Measurements from ENCODE around the gene NXT2. TPM values are rescaled to one million over a fixed set of nuclear protein-coding genes. Genes with fewer than 3 reads are reported as not detected.
"Not testable (repeated sequence)": the region's sequence is repeated elsewhere in the genome, so short reads cannot be mapped to it uniquely, and the experiment has no call there.

NXT2 gene
- total and polyA plus RNA-seq, 2 donors: 12.9 to 14.9 TPM

GRCh38 chrX:109533005-109533404, 3.6 kb upstream of the NXT2 start:
- WGBS: 5% methylated on average over 1 of the region's 1 CpG
- no peaks in the 10 kb centered on the region for H3K27me3 ChIP-seq (ENCODE audit: control insufficient read depth in 2 of 2, insufficient read depth in 1 of 2, low read length in 1 of 2)
- H3K9me3 ChIP-seq (ENCODE audit: control insufficient read depth in 2 of 2, insufficient read depth in 1 of 2, low read length in 1 of 2): no peaks in the 10 kb centered on the region
- no peak for DNase-seq (ENCODE audit: low read depth in 6 of 9, low spot score in 9 of 9)
- H3K4me1 ChIP-seq (ENCODE audit: control insufficient read depth in 2 of 2, insufficient read depth in 2 of 2, low read length in 2 of 2): no peaks in the 10 kb centered on the region
- no peak overlapping the region for H3K4me3 ChIP-seq (ENCODE audit: low read length in 2 of 2)
- H3K27ac ChIP-seq (ENCODE audit: low read depth in 1 of 2, low read length in 1 of 2): no peak overlapping the region
- no peaks in the 10 kb centered on the region for H3K36me3 ChIP-seq (ENCODE audit: control insufficient read depth in 2 of 2, insufficient read depth in 2 of 2, low read length in 1 of 2)

- DNase-seq (ENCODE audit: low read depth in 6 of 9, low spot score in 9 of 9): no peak
- WGBS: 86% methylated on average over 2 of the region's 2 CpGs
Observed at GRCh38 chrX:109533631-109534030, 3.0 kb upstream of the NXT2 start.

GRCh38 chrX:109534933-109535332, 1.7 kb upstream of the NXT2 start:
- Histone ChIP-seq H3K36me3 (ENCODE audit: control insufficient read depth in 2 of 2, insufficient read depth in 2 of 2, low read length in 1 of 2) (no peaks in the 10 kb centered on the region), H3K27ac (ENCODE audit: low read depth in 1 of 2, low read length in 1 of 2) (no peak overlapping the region), H3K27me3 (ENCODE audit: control insufficient read depth in 2 of 2, insufficient read depth in 1 of 2, low read length in 1 of 2) (no peaks in the 10 kb centered on the region), H3K4me1 (ENCODE audit: control insufficient read depth in 2 of 2, insufficient read depth in 2 of 2, low read length in 2 of 2) (no peaks in the 10 kb centered on the region), H3K4me3 (ENCODE audit: low read length in 2 of 2) (no peak overlapping the region), H3K9me3 (ENCODE audit: control insufficient read depth in 2 of 2, insufficient read depth in 1 of 2, low read length in 1 of 2) (no peaks in the 10 kb centered on the region)
- no peak for DNase-seq (ENCODE audit: low read depth in 6 of 9, low spot score in 9 of 9)
- 97% methylated on average over 10 of the region's 10 CpGs for WGBS

More at GRCh38 chrX:109533631-109534030, 3.0 kb upstream of the NXT2 start:
- H3K4me1 ChIP-seq (ENCODE audit: control insufficient read depth in 2 of 2, insufficient read depth in 2 of 2, low read length in 2 of 2): no peaks in the 10 kb centered on the region
- H3K27ac ChIP-seq (ENCODE audit: low read depth in 1 of 2, low read length in 1 of 2): no peak overlapping the region
- H3K4me3 ChIP-seq (ENCODE audit: low read length in 2 of 2): no peak overlapping the region
- H3K36me3 ChIP-seq (ENCODE audit: control insufficient read depth in 2 of 2, insufficient read depth in 2 of 2, low read length in 1 of 2): no peaks in the 10 kb centered on the region
- H3K27me3 ChIP-seq (ENCODE audit: control insufficient read depth in 2 of 2, insufficient read depth in 1 of 2, low read length in 1 of 2): no peaks in the 10 kb centered on the region
- no peaks in the 10 kb centered on the region for H3K9me3 ChIP-seq (ENCODE audit: control insufficient read depth in 2 of 2, insufficient read depth in 1 of 2, low read length in 1 of 2)

GRCh38 chrX:109535578-109535977, 1.1 kb upstream of the NXT2 start:
- Histone ChIP-seq H3K27ac (ENCODE audit: low read depth in 1 of 2, low read length in 1 of 2) (no peak overlapping the region), H3K27me3 (ENCODE audit: control insufficient read depth in 2 of 2, insufficient read depth in 1 of 2, low read length in 1 of 2) (no peaks in the 10 kb centered on the region), H3K4me3 (ENCODE audit: low read length in 2 of 2) (no peak overlapping the region), H3K9me3 (ENCODE audit: control insufficient read depth in 2 of 2, insufficient read depth in 1 of 2, low read length in 1 of 2) (no peaks in the 10 kb centered on the region), H3K36me3 (ENCODE audit: control insufficient read depth in 2 of 2, insufficient read depth in 2 of 2, low read length in 1 of 2) (no peaks in the 10 kb centered on the region), H3K4me1 (ENCODE audit: control insufficient read depth in 2 of 2, insufficient read depth in 2 of 2, low read length in 2 of 2) (no peaks in the 10 kb centered on the region)
- 95% methylated on average over 8 of the region's 8 CpGs for WGBS
- DNase-seq (ENCODE audit: low read depth in 6 of 9, low spot score in 9 of 9): no peak

- under 1% methylated on average over 10 of the region's 10 CpGs for WGBS
- H3K27me3 ChIP-seq (ENCODE audit: control insufficient read depth in 2 of 2, insufficient read depth in 1 of 2, low read length in 1 of 2): no peaks in the 10 kb centered on the region
- no peaks in the 10 kb centered on the region for H3K36me3 ChIP-seq (ENCODE audit: control insufficient read depth in 2 of 2, insufficient read depth in 2 of 2, low read length in 1 of 2)
- H3K4me1 ChIP-seq (ENCODE audit: control insufficient read depth in 2 of 2, insufficient read depth in 2 of 2, low read length in 2 of 2): no peaks in the 10 kb centered on the region
- DNase-seq (ENCODE audit: low read depth in 6 of 9, low spot score in 9 of 9): no peak
- H3K9me3 ChIP-seq (ENCODE audit: control insufficient read depth in 2 of 2, insufficient read depth in 1 of 2, low read length in 1 of 2): no peaks in the 10 kb centered on the region
- peak overlapping the region; percentile 66 to 68 for H3K4me3 ChIP-seq (ENCODE audit: low read length in 2 of 2)
- H3K27ac ChIP-seq (ENCODE audit: low read depth in 1 of 2, low read length in 1 of 2): peak overlapping the region; percentile 52 to 86
Observed at GRCh38 chrX:109537324-109537665, 651 bp downstream of the NXT2 start.

- not testable (repeated sequence) for H3K4me3 ChIP-seq (ENCODE audit: low read length in 2 of 2); DNase-seq (ENCODE audit: low read depth in 6 of 9, low spot score in 9 of 9); H3K27me3 ChIP-seq (ENCODE audit: control insufficient read depth in 2 of 2, insufficient read depth in 1 of 2, low read length in 1 of 2); H3K4me1 ChIP-seq (ENCODE audit: control insufficient read depth in 2 of 2, insufficient read depth in 2 of 2, low read length in 2 of 2); H3K9me3 ChIP-seq (ENCODE audit: control insufficient read depth in 2 of 2, insufficient read depth in 1 of 2, low read length in 1 of 2); H3K27ac ChIP-seq (ENCODE audit: low read depth in 1 of 2, low read length in 1 of 2); H3K36me3 ChIP-seq (ENCODE audit: control insufficient read depth in 2 of 2, insufficient read depth in 2 of 2, low read length in 1 of 2)
Observed at GRCh38 chrX:109539007-109539406, 2.4 kb downstream of the NXT2 start.

GRCh38 chrX:109553862-109554261, 17.2 kb downstream of the NXT2 start:
- 52% methylated on average over 1 of the region's 1 CpG for WGBS
- H3K36me3 ChIP-seq (ENCODE audit: control insufficient read depth in 2 of 2, insufficient read depth in 2 of 2, low read length in 1 of 2): no peaks in the 10 kb centered on the region
- no peaks in the 10 kb centered on the region for H3K9me3 ChIP-seq (ENCODE audit: control insufficient read depth in 2 of 2, insufficient read depth in 1 of 2, low read length in 1 of 2)
- H3K4me3 ChIP-seq (ENCODE audit: low read length in 2 of 2): no peak overlapping the region
- DNase-seq (ENCODE audit: low read depth in 6 of 9, low spot score in 9 of 9): no peak
- no peak overlapping the region for H3K27ac ChIP-seq (ENCODE audit: low read depth in 1 of 2, low read length in 1 of 2)
- no peaks in the 10 kb centered on the region for H3K4me1 ChIP-seq (ENCODE audit: control insufficient read depth in 2 of 2, insufficient read depth in 2 of 2, low read length in 2 of 2)
- H3K27me3 ChIP-seq (ENCODE audit: control insufficient read depth in 2 of 2, insufficient read depth in 1 of 2, low read length in 1 of 2): no peaks in the 10 kb centered on the region

- 74% methylated on average over 4 of the region's 4 CpGs for WGBS
- not testable (repeated sequence) for H3K9me3 ChIP-seq (ENCODE audit: control insufficient read depth in 2 of 2, insufficient read depth in 1 of 2, low read length in 1 of 2); H3K4me3 ChIP-seq (ENCODE audit: low read length in 2 of 2); H3K4me1 ChIP-seq (ENCODE audit: control insufficient read depth in 2 of 2, insufficient read depth in 2 of 2, low read length in 2 of 2); DNase-seq (ENCODE audit: low read depth in 6 of 9, low spot score in 9 of 9); H3K36me3 ChIP-seq (ENCODE audit: control insufficient read depth in 2 of 2, insufficient read depth in 2 of 2, low read length in 1 of 2); H3K27ac ChIP-seq (ENCODE audit: low read depth in 1 of 2, low read length in 1 of 2); H3K27me3 ChIP-seq (ENCODE audit: control insufficient read depth in 2 of 2, insufficient read depth in 1 of 2, low read length in 1 of 2)
Observed at GRCh38 chrX:109576083-109576482, 39.4 kb downstream of the NXT2 start.

GRCh38 chrX:109577055-109577454, 40.4 kb downstream of the NXT2 start:
- H3K27ac ChIP-seq (ENCODE audit: low read depth in 1 of 2, low read length in 1 of 2): no peak overlapping the region
- no peaks in the 10 kb centered on the region for H3K36me3 ChIP-seq (ENCODE audit: control insufficient read depth in 2 of 2, insufficient read depth in 2 of 2, low read length in 1 of 2)
- H3K27me3 ChIP-seq (ENCODE audit: control insufficient read depth in 2 of 2, insufficient read depth in 1 of 2, low read length in 1 of 2): no peaks in the 10 kb centered on the region
- H3K4me3 ChIP-seq (ENCODE audit: low read length in 2 of 2): no peak overlapping the region
- no peaks in the 10 kb centered on the region for H3K9me3 ChIP-seq (ENCODE audit: control insufficient read depth in 2 of 2, insufficient read depth in 1 of 2, low read length in 1 of 2)
- 95% methylated on average over 2 of the region's 2 CpGs for WGBS
- no peaks in the 10 kb centered on the region for H3K4me1 ChIP-seq (ENCODE audit: control insufficient read depth in 2 of 2, insufficient read depth in 2 of 2, low read length in 2 of 2)
- no peak for DNase-seq (ENCODE audit: low read depth in 6 of 9, low spot score in 9 of 9)

- Histone ChIP-seq H3K9me3 (ENCODE audit: control insufficient read depth in 2 of 2, insufficient read depth in 1 of 2, low read length in 1 of 2) (no peaks in the 10 kb centered on the region), H3K27me3 (ENCODE audit: control insufficient read depth in 2 of 2, insufficient read depth in 1 of 2, low read length in 1 of 2) (no peaks in the 10 kb centered on the region), H3K4me1 (ENCODE audit: control insufficient read depth in 2 of 2, insufficient read depth in 2 of 2, low read length in 2 of 2) (no peaks in the 10 kb centered on the region), H3K27ac (ENCODE audit: low read depth in 1 of 2, low read length in 1 of 2) (no peak overlapping the region), H3K36me3 (ENCODE audit: control insufficient read depth in 2 of 2, insufficient read depth in 2 of 2, low read length in 1 of 2) (no peaks in the 10 kb centered on the region), H3K4me3 (ENCODE audit: low read length in 2 of 2) (no peak overlapping the region)
- WGBS: 92% methylated on average over 1 of the region's 1 CpG
- DNase-seq (ENCODE audit: low read depth in 6 of 9, low spot score in 9 of 9): no peak
Observed at GRCh38 chrX:109578916-109579315, 42.3 kb downstream of the NXT2 start.
